HAP-1 (cell line): ENCODE results near the gene NTPCR.
"Not testable (repeated sequence)": the region's sequence is repeated elsewhere in the genome, so short reads cannot be mapped to it uniquely, and the experiment has no call there.

Source experiments
- DNase-seq, 2 experiments: peaks; one replicate each; pipeline ENCODE4 v3.0.0-alpha.2; 2016 to 2020; ENCODE audit warnings: low spot score in 2 of 2
- H3K27me3 ChIP-seq: fragments of 250-450 bp; sonication (Bioruptor Pico); 2 replicates; pipeline ENCODE4 v1.5.1; 2020; ENCODE audit warnings: low read depth, mild to moderate bottlenecking, moderate library complexity
- H3K36me3 ChIP-seq: fragments of 250-450 bp; sonication (Bioruptor Pico); replicated peaks from 2 replicates; pipeline ENCODE4 v1.5.1; 2020; ENCODE audit warnings: mild to moderate bottlenecking
- H3K4me1 ChIP-seq: fragments of 250-450 bp; sonication (Bioruptor Pico); 2 replicates; pipeline ENCODE4 v1.5.1; 2020; ENCODE audit warnings: mild to moderate bottlenecking
- H3K4me3 ChIP-seq: fragments of 250-450 bp; sonication (Bioruptor Pico); 2 replicates; pipeline ENCODE4 v1.5.1; 2020; ENCODE audit warnings: mild to moderate bottlenecking, moderate library complexity
- H3K9me3 ChIP-seq: fragments of 250-450 bp; sonication (Bioruptor Pico); 2 replicates; pipeline ENCODE4 v1.5.1; 2020; ENCODE audit warnings: mild to moderate bottlenecking, moderate library complexity
- in situ Hi-C: fragments of 300-500 bp; cut with MboI; formaldehyde crosslinking; loops from 3 replicates; pipeline ENCODE4 v1.14.3; 2020; ENCODE audit warnings: low sequenced_read_pairs, inconsistent platforms, mixed read lengths

Gene NTPCR

DNA sequence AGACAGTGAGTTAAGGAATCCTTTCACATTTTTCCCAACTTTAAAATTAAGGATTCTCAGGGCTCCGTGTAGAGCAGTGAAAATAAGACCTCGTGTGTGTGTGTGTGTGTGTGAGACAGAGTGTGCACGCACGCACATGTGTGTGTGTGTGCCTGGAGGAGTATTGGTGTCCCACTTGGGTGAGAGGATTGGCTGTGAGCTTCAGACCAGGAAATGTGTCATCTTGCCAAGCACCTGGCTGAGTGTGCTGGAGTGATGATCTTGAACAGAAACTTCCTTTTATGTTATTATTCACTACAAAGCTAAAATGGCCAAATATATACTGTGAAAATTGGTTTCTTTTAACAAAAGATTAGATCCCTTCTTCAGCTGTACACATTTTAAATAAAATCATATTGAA lies 35.2 kb upstream of the NTPCR start:
- Histone ChIP-seq H3K9me3 (no peaks in the 10 kb centered on the region), H3K4me1 (no peaks in the 10 kb centered on the region), H3K27me3 (no peaks in the 10 kb centered on the region), H3K4me3 (no peak overlapping the region), H3K36me3 (no peaks in the 10 kb centered on the region)
- no peak for DNase-seq
- in situ Hi-C loops = no loop called here

DNA sequence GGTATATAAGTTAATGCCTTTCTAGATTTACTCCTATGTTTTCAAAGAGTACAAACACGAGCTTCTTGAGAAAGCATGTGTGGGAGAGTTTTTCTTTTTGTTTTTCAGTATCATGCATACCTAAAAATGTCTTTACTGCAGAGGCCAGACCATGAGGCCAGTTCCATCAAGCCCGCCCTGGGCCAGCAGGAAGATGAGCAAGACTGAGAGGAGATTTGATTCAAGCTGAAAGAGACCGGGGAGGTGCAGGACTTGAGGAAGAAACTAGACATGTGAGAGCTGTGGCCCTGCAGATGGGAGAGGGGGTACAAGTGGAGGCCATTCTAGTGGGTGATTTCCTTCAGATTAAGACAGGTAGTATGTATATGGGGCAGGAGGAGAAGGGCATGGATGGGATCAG lies 33.4 kb upstream of the NTPCR start:
- H3K36me3 ChIP-seq = no peaks in the 10 kb centered on the region
- no peak overlapping the region for H3K4me3 ChIP-seq
- no peaks in the 10 kb centered on the region for H3K27me3 ChIP-seq
- no peaks in the 10 kb centered on the region for H3K9me3 ChIP-seq
- H3K4me1 ChIP-seq = no peaks in the 10 kb centered on the region
- in situ Hi-C loops = no loop called here
- DNase-seq = no peak

GRCh38 chr1:232921381-232921780 lies 29.0 kb upstream of the NTPCR start:
- Histone ChIP-seq H3K9me3 (no peaks in the 10 kb centered on the region), H3K36me3 (no peaks in the 10 kb centered on the region), H3K4me1 (no peaks in the 10 kb centered on the region), H3K27me3 (no peaks in the 10 kb centered on the region), H3K4me3 (no peak overlapping the region)
- in situ Hi-C loops = no loop called here
- DNase-seq = no peak

- no peak for DNase-seq
- no peaks in the 10 kb centered on the region for H3K9me3 ChIP-seq
- H3K4me3 ChIP-seq = no peak overlapping the region
- in situ Hi-C loops = no loop called here
- H3K4me1 ChIP-seq = no peaks in the 10 kb centered on the region
- no peaks in the 10 kb centered on the region for H3K27me3 ChIP-seq
- no peaks in the 10 kb centered on the region for H3K36me3 ChIP-seq
These were observed 27.9 kb upstream of the NTPCR start for GRCh38 chr1:232922485-232922884.

DNA sequence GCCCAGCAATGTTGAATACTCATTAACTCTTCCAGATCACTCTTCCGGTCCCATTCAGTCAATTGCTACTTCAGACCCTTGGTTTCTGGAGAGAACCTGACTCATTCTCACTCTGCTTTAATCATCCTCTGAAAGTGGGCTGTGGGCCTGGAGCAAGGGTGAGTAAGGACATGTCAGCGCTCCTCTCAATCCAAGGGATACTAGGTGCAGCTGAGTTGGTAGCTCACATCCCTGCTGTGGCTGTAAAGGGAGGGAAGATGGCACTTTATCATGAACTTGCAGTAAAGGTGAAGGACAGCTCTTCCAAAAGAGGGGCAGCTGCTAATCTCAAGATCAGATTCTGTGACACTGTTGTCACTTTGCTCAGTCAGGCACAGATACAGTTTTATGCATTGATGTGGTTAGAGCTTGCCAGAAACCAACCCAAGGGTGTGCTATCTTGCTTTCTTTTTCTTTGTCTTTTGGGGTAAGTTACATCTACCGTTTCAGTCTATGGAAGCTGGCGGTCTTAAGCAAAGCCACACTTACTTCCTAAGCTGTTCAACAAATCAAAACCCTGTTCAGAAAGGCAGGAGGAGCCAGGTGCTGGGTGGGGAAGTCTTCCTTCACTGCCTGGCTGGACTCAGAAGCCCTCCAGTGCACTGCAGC lies 26.5 kb upstream of the NTPCR start:
- H3K4me1 ChIP-seq = no peaks in the 10 kb centered on the region
- no peaks in the 10 kb centered on the region for H3K27me3 ChIP-seq
- in situ Hi-C loops = no loop called here
- DNase-seq = no peak
- no peaks in the 10 kb centered on the region for H3K36me3 ChIP-seq
- no peak overlapping the region for H3K4me3 ChIP-seq
- no peaks in the 10 kb centered on the region for H3K9me3 ChIP-seq

- in situ Hi-C loops = no loop called here
- no peak for DNase-seq
- no peaks in the 10 kb centered on the region for H3K4me1 ChIP-seq
- H3K9me3 ChIP-seq = no peaks in the 10 kb centered on the region
- no peak overlapping the region for H3K4me3 ChIP-seq
- no peaks in the 10 kb centered on the region for H3K36me3 ChIP-seq
- no peaks in the 10 kb centered on the region for H3K27me3 ChIP-seq
These were observed 25.5 kb upstream of the NTPCR start for GRCh38 chr1:232924874-232925273.

DNA sequence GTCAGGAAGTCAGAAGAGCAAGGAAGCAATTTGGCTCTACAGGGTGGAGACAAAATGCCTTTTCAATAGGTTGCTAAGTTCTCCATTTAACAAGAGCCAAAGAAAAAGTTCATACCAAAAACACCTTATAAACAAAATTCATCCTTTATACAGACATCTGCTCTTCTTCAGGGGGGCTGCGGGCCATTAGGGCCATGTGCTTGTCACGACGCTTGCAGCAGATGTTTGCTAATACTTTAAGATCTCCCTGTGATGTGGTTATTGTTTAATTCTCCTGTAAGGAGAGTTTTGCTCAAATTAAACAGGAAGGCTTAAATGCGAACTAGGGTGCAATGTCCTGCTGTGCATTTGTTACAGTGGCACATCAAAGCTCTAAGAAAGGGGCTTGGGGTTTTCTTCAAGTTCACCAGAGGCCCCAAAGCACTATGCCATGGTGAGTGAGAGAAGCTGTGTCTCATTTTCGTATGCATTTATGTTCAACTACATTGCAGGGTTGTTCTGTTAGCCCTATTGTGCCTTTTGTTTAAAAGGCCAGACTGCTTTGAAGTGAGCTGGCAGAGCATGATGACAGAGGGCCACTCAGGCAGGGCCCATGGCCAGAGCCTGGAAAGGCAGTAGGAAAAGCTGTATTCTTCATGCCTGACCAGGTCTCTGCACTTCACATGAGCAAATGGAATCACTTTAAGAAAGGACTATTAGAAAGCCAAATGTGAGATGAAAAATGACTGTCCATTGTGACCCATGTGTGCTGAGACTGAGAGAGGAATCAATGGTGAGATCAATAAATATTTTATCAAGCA lies 24.8 kb upstream of the NTPCR start:
- in situ Hi-C loops = no loop called here

GRCh38 chr1:232927166-232927565 lies 23.2 kb upstream of the NTPCR start:
- DNase-seq, H3K4me1 ChIP-seq, H3K27me3 ChIP-seq, H3K4me3 ChIP-seq, H3K36me3 ChIP-seq, H3K9me3 ChIP-seq, in situ Hi-C loops: not testable (repeated sequence)

More for the DNA sequence above, 24.8 kb upstream of the NTPCR start:
- no peak overlapping the region for H3K4me3 ChIP-seq
- H3K4me1 ChIP-seq = no peaks in the 10 kb centered on the region
- DNase-seq = no peak
- H3K36me3 ChIP-seq = no peaks in the 10 kb centered on the region
- H3K9me3 ChIP-seq = no peaks in the 10 kb centered on the region
- H3K27me3 ChIP-seq = no peaks in the 10 kb centered on the region

DNA sequence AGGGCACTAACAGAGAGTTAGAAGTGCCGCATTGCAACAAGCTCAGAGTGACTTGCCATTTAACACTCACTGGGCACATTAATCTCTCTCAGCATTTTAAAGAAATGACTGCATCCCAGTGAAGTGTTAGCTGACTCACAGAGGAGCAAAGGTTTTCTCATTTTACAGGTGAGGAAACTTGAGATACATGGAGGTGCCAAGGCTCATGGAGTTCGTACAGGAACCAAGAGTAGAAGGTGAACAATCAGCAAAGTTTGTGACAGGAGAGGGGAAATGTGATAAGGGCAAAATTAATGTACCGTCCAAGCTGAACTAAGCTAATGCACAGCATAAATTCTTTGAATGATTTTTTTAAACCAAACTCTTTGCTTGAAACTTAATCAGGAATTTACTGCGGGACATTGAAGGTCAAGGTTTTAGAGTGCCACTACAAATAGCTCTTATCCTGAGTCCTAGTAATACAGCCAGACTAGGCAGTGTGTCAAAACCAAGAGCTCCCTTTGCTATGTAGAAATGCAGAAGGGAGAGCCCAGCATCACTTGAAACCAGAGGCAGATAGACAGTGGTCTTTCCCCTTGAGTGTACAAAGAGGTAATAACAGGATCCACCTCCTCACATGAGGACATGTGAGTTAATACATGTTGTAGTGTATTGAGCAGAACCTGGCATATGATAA lies 22.4 kb upstream of the NTPCR start:
- Histone ChIP-seq H3K4me3 (no peak overlapping the region), H3K27me3 (no peaks in the 10 kb centered on the region), H3K36me3 (no peaks in the 10 kb centered on the region), H3K4me1 (no peaks in the 10 kb centered on the region), H3K9me3 (no peaks in the 10 kb centered on the region)
- DNase-seq = no peak
- in situ Hi-C loops = no loop called here

DNA sequence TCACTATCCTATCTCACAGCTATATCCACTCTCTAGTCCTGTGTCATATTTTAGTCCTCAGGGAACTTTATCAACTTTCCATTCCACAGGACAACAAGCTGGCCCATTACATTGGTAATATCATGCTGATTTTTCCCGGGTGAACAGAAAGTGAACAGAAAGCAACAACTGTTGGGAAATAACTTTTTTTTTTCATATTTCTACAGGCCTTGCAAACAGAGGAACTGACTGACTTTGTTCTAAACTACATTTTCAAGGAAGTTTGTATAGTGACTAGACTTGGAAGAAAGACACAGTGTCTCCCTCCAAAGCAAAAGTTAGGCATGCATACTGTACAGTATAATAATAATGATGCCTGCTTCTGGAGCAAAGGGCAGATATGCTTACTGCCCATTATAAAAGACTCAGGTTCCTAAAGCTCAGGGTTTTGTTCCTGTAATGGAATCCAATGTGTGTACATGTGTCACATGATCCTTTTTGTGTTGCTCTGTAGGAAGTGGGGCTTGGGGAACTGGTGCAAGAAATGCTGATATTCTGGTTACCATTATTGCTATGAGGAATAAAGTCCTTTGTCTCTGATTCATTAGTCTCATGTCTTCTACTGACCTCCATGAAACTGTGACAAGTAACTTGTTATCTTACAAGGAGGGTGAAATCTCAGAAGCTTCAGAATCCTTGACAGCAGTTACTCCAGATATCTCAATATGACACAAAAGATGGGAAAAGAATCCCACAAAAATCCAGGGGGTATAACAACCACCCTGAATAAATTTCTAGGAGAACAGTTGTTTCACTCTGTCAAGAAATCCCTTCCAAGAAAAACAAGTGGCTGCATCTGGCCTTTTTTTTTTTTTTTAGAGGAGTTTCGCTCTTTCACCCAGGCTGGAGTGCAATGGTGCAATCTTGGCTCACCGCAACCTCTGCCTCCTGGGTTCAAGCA lies 17.7 kb upstream of the NTPCR start:
- H3K9me3 ChIP-seq = no peaks in the 10 kb centered on the region
- H3K4me3 ChIP-seq = no peak overlapping the region
- no peaks in the 10 kb centered on the region for H3K36me3 ChIP-seq
- no peaks in the 10 kb centered on the region for H3K27me3 ChIP-seq
- no peak for DNase-seq
- no peaks in the 10 kb centered on the region for H3K4me1 ChIP-seq
- in situ Hi-C loops = no loop called here

DNA sequence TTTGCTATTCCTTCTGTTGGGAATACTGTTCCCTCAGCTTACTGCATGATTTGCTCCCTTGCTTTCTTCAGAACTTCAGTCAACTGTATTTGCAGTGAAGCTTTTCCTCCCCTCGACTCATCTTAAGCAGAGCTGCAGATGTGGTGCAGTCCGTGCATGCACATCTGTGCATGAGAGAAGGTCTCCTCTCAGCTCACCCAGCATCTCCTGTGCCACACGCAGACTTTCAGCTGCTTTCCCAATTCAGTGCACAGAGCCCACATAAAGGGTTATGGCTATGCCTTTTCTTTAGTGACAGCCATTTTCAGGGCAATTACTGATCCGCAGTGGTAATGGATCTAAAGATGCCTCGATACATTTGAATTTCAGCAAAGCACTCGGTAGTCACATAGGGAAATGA lies 13.5 kb upstream of the NTPCR start:
- DNase-seq = no peak
- Histone ChIP-seq H3K36me3 (no peaks in the 10 kb centered on the region), H3K4me1 (no peaks in the 10 kb centered on the region), H3K27me3 (no peaks in the 10 kb centered on the region), H3K4me3 (no peak overlapping the region), H3K9me3 (no peaks in the 10 kb centered on the region)
- in situ Hi-C loops = no loop called here

- in situ Hi-C loops = no loop called here
- Histone ChIP-seq H3K4me3 (no peak overlapping the region), H3K36me3 (no peaks in the 10 kb centered on the region), H3K27me3 (no peaks in the 10 kb centered on the region), H3K4me1 (no peaks in the 10 kb centered on the region), H3K9me3 (no peaks in the 10 kb centered on the region)
- no peak for DNase-seq
These were observed 12.6 kb upstream of the NTPCR start for GRCh38 chr1:232937741-232938375.

DNA sequence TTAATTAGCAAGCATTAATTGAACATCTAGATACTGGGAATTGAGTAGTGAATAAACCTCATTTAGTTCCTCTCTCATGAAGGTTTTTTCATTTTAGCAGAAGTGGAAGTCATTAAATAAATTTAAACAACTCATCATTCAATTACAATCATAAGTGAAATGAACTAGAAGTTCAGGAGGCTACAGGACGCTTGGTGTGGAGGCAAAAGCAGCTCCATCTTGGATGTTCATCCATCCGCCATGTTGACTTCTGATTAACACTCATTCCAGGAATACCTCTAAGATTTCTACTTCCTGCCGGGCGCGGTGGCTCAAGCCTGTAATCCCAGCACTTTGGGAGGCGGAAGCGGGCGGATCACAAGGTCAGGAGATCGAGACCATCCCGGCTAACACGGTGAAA lies 11.5 kb upstream of the NTPCR start:
- in situ Hi-C loops = no loop called here
- H3K27me3 ChIP-seq = no peaks in the 10 kb centered on the region
- H3K4me1 ChIP-seq = no peaks in the 10 kb centered on the region
- H3K36me3 ChIP-seq = no peaks in the 10 kb centered on the region
- DNase-seq = no peak
- H3K9me3 ChIP-seq = no peaks in the 10 kb centered on the region
- H3K4me3 ChIP-seq = no peak overlapping the region
